ENCODE measurements around the gene EDDM3A. TPM values are rescaled to one million over a fixed set of nuclear protein-coding genes. Genes with fewer than 3 reads are reported as not detected.

EDDM3A gene
- total and polyA plus RNA-seq, 5 donors from 2014 or later, result not detected

DNA sequence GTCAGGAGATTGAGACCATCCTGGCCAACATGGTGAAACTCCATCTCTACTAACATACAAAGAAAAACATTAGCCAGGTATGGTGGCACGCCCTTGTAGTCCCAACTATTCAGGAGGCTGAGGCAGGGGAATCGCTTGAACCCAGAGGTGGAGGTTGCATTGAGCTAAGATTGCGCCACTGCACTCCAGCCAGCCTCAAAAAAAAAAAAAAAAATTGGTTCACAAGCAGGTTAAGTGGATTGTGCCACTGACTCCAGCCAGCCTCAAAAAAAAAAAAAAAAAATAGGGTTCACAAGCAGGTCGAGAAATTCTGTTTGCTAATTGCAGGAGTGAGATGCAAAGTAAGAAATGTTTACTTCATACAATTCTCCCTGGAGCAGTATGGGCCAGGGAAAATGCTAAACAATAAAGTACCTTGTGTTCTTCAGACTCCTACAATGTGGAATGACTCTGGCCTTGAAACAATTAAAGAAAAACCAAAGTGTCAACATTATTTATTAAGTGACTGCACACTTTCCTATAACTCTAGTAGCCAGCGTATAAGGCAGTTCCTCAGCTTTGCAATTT, 28.7 kb downstream of the EDDM3A start:
- no peaks in the 10 kb centered on the region for H3K36me3 Mint-ChIP-seq
- no peaks in the 10 kb centered on the region for H3K9me3 Mint-ChIP-seq
- no peak overlapping the region for H3K27ac ChIP-seq (ENCODE audit: insufficient read depth, low read length, poor library complexity, severe bottlenecking)
- H3K36me3 ChIP-seq (ENCODE audit: control insufficient read depth, insufficient read depth, low read length), result no peaks in the 10 kb centered on the region
- H3K4me3 ChIP-seq (ENCODE audit: low read depth, low read length), result no peak overlapping the region
- H3K4me1 ChIP-seq (ENCODE audit: control insufficient read depth, insufficient read depth, low read length, poor library complexity, severe bottlenecking), result no peaks in the 10 kb centered on the region
- H3K27me3 ChIP-seq (ENCODE audit: control insufficient read depth, insufficient read depth, low read length), result peaks cover 11% of the 10 kb centered on the region
- no peak for ATAC-seq (ENCODE audit: low read depth in 2 of 2)
- H3K9me3 ChIP-seq (ENCODE audit: control insufficient read depth in 2 of 2, low read length in 2 of 2), result no peaks in the 10 kb centered on the region
- peaks cover 36% of the 10 kb centered on the region for H3K27me3 Mint-ChIP-seq
- no peak overlapping the region for H3K4me3 Mint-ChIP-seq
- no peaks in the 10 kb centered on the region for H3K4me1 Mint-ChIP-seq
- no peak for DNase-seq
- H3K27ac Mint-ChIP-seq, result no peak overlapping the region

DNA sequence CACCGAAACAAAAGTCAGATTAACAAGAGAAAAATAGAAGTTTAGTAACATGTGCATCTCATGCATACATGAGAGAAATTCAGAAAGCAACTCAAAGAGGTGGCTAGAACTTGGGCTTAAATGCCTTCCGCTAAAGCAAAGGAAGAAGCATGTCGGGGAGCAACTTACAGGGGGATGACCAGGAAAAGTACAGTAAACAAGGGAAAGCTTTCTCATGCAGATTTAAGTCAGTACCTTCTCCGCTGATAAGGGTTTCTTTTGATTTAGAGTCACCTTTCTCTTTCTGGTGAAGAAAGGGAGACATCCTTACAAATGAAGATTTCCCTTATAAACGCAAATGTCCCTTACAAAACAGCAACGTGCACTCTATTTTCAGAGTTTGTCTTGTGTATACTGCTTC, 29.4 kb downstream of the EDDM3A start:
- Mint-ChIP-seq H3K36me3 (no peaks in the 10 kb centered on the region), H3K27me3 (peaks cover 36% of the 10 kb centered on the region), H3K9me3 (no peaks in the 10 kb centered on the region), H3K4me1 (peaks cover 0 to 2% (median under 1%) of the 10 kb centered on the region in 4 donors), H3K4me3 (no peak overlapping the region), H3K27ac (no peak overlapping the region)
- no peak for ATAC-seq (ENCODE audit: low read depth in 2 of 2)
- H3K4me3 ChIP-seq (ENCODE audit: low read depth, low read length), result no peak overlapping the region
- no peaks in the 10 kb centered on the region for H3K4me1 ChIP-seq (ENCODE audit: control insufficient read depth, insufficient read depth, low read length, poor library complexity, severe bottlenecking)
- H3K27ac ChIP-seq (ENCODE audit: insufficient read depth, low read length, poor library complexity, severe bottlenecking), result no peak overlapping the region
- DNase-seq, result no peak
- H3K36me3 ChIP-seq (ENCODE audit: control insufficient read depth, insufficient read depth, low read length), result no peaks in the 10 kb centered on the region
- H3K9me3 ChIP-seq (ENCODE audit: control insufficient read depth in 2 of 2, low read length in 2 of 2), result no peaks in the 10 kb centered on the region
- H3K27me3 ChIP-seq (ENCODE audit: control insufficient read depth, insufficient read depth, low read length), result peaks cover 11% of the 10 kb centered on the region

DNA sequence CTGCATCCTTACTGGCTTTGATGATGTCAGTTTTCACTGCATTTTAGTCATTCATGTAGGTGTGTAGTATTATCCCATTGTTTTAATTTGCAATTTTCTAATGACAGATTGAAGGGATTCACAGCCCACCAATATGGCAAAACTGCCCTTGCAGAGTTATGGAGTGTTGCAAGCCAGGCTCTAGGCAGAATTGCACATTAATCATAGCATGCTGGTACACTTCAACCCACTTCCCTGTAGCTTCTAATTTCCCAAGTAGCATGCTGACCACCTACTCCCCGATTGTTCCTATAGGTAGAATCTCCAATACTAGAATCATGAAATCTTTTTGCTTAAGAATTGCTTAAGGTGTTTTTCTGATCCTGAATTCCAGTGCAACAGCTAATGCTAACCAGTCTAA, 30.2 kb downstream of the EDDM3A start:
- H3K36me3 Mint-ChIP-seq, result no peaks in the 10 kb centered on the region
- no peak overlapping the region for H3K4me3 ChIP-seq (ENCODE audit: low read depth, low read length)
- H3K27me3 Mint-ChIP-seq, result peaks cover 31% of the 10 kb centered on the region
- peaks cover under 1% of the 10 kb centered on the region for H3K4me1 ChIP-seq (ENCODE audit: control insufficient read depth, insufficient read depth, low read length, poor library complexity, severe bottlenecking)
- H3K27ac ChIP-seq (ENCODE audit: insufficient read depth, low read length, poor library complexity, severe bottlenecking), result no peak overlapping the region
- no peaks in the 10 kb centered on the region for H3K36me3 ChIP-seq (ENCODE audit: control insufficient read depth, insufficient read depth, low read length)
- H3K27ac Mint-ChIP-seq, result no peak overlapping the region
- no peaks in the 10 kb centered on the region for H3K9me3 Mint-ChIP-seq
- peaks cover 0 to 5% (median 4%) of the 10 kb centered on the region in 4 donors for H3K4me1 Mint-ChIP-seq
- ATAC-seq (ENCODE audit: low read depth in 2 of 2) (no peak), DNase-seq (no peak)
- peaks cover 9% of the 10 kb centered on the region for H3K27me3 ChIP-seq (ENCODE audit: control insufficient read depth, insufficient read depth, low read length)
- H3K4me3 Mint-ChIP-seq, result no peak overlapping the region
- no peaks in the 10 kb centered on the region for H3K9me3 ChIP-seq (ENCODE audit: control insufficient read depth in 2 of 2, low read length in 2 of 2)

DNA sequence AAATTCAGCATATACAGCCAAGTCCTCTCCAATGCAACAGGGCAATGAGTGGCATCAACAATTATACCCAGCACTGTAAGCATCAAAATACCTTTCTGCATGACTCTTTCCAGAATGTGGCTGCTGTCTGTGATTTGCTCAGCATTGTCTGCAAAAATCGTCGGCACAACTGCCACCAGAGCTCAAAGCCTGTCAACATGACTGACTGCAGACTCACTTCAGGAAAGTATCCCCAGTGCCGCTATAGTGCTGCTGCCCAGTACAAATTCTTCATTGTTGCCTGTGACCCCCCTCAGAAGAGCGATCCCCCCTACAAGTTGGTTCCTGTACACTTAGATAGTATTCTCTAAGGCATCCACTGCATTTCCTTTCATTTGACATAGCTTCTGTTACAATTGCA, 36.1 kb downstream of the EDDM3A start:
- peaks cover 18% of the 10 kb centered on the region for H3K27me3 Mint-ChIP-seq
- H3K4me1 Mint-ChIP-seq, result peaks cover 0 to 29% (median 23%) of the 10 kb centered on the region in 4 donors
- H3K9me3 Mint-ChIP-seq, result no peaks in the 10 kb centered on the region
- Histone ChIP-seq H3K27ac (ENCODE audit: insufficient read depth, low read length, poor library complexity, severe bottlenecking) (no peak overlapping the region), H3K27me3 (ENCODE audit: control insufficient read depth, insufficient read depth, low read length) (peaks cover 4% of the 10 kb centered on the region), H3K36me3 (ENCODE audit: control insufficient read depth, insufficient read depth, low read length) (no peaks in the 10 kb centered on the region), H3K4me1 (ENCODE audit: control insufficient read depth, insufficient read depth, low read length, poor library complexity, severe bottlenecking) (peaks cover 20% of the 10 kb centered on the region), H3K9me3 (ENCODE audit: control insufficient read depth in 2 of 2, low read length in 2 of 2) (no peaks in the 10 kb centered on the region), H3K4me3 (ENCODE audit: low read depth, low read length) (peak overlapping the region; percentile 51)
- H3K36me3 Mint-ChIP-seq, result no peaks in the 10 kb centered on the region
- DNase-seq (no peak), ATAC-seq (ENCODE audit: low read depth in 2 of 2) (no peak)
- H3K27ac Mint-ChIP-seq, result peak overlapping the region; percentile 71 to 90 (median 81)
- peak overlapping the region in 3 of 4 donors; percentile 64 to 77 (median 66) for H3K4me3 Mint-ChIP-seq

DNA sequence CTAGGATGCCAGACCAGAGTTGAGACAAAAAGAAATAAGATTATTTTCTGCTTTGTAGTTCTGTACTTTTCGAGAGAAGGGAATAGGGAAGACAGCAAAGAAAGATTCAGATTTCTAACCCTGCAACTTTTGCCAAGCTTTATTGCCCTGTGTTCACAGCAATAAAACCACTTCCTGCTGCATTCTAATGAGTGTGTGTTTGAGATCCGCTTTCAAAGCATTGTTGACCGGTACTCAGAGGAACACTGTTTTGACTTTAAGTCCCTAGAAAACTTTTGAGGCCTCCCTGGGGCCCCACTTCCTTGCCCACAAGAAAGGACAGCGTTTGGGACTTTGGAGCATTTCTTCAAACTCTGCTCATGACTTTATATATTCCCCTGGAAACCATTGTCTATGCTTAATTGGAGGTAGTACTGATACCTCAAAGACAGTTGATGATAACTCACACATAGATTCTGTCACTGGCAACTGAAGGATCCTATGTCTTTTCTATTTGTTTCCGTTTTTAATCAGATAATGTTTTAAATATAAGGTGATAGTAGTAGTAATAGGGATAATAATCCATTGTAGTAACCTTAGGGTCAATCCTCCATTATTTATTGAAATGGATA, 36.7 kb downstream of the EDDM3A start:
- peak overlapping the region; percentile 51 for H3K4me3 ChIP-seq (ENCODE audit: low read depth, low read length)
- DNase-seq, result peak in 1 of 3 donors; percentile 61

DNA sequence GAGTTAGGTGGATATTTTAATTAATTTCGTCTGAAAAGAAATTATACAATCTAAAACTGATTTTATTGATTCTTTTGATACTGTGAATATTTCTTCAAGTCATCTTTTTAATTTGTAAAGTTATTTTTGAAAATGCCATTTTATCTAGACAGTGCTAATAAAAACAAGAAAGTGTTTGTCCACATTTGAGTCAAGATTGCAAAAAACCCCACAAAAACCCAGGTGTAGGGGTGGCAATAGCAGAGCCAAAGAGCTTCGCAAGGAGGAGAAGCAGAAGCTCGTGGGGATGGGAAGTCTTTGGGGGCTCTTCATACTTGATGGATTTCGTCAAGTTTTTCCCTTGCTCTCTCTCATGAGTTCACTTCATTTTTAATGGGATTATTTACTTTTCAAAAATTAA, 41.3 kb downstream of the EDDM3A start:
- Histone ChIP-seq H3K4me1 (ENCODE audit: control insufficient read depth, insufficient read depth, low read length, poor library complexity, severe bottlenecking) (peaks cover 8% of the 10 kb centered on the region), H3K36me3 (ENCODE audit: control insufficient read depth, insufficient read depth, low read length) (no peaks in the 10 kb centered on the region), H3K4me3 (ENCODE audit: low read depth, low read length) (no peak overlapping the region), H3K27me3 (ENCODE audit: control insufficient read depth, insufficient read depth, low read length) (no peaks in the 10 kb centered on the region), H3K9me3 (ENCODE audit: control insufficient read depth in 2 of 2, low read length in 2 of 2) (no peaks in the 10 kb centered on the region), H3K27ac (ENCODE audit: insufficient read depth, low read length, poor library complexity, severe bottlenecking) (no peak overlapping the region)
- Mint-ChIP-seq H3K4me3 (no peak overlapping the region), H3K27ac (no peak overlapping the region), H3K9me3 (no peaks in the 10 kb centered on the region), H3K4me1 (peaks cover 0 to 13% (median 10%) of the 10 kb centered on the region in 4 donors), H3K27me3 (peaks cover 13% of the 10 kb centered on the region), H3K36me3 (no peaks in the 10 kb centered on the region)
- DNase-seq (no peak), ATAC-seq (ENCODE audit: low read depth in 2 of 2) (no peak)

More for the DNA sequence above, 36.7 kb downstream of the EDDM3A start:
- Mint-ChIP-seq H3K9me3 (no peaks in the 10 kb centered on the region), H3K36me3 (no peaks in the 10 kb centered on the region), H3K27ac (peak overlapping the region; percentile 71 to 90 (median 81)), H3K27me3 (peaks cover 18% of the 10 kb centered on the region), H3K4me1 (peaks cover 0 to 29% (median 23%) of the 10 kb centered on the region in 4 donors), H3K4me3 (peak overlapping the region in 3 of 4 donors; percentile 64 to 77 (median 66))
- peak; percentile 53 to 75 for ATAC-seq (ENCODE audit: low read depth in 2 of 2)
- no peak overlapping the region for H3K27ac ChIP-seq (ENCODE audit: insufficient read depth, low read length, poor library complexity, severe bottlenecking)
- H3K36me3 ChIP-seq (ENCODE audit: control insufficient read depth, insufficient read depth, low read length), result no peaks in the 10 kb centered on the region
- peaks cover 4% of the 10 kb centered on the region for H3K27me3 ChIP-seq (ENCODE audit: control insufficient read depth, insufficient read depth, low read length)
- peaks cover 20% of the 10 kb centered on the region for H3K4me1 ChIP-seq (ENCODE audit: control insufficient read depth, insufficient read depth, low read length, poor library complexity, severe bottlenecking)
- H3K9me3 ChIP-seq (ENCODE audit: control insufficient read depth in 2 of 2, low read length in 2 of 2), result no peaks in the 10 kb centered on the region

DNA sequence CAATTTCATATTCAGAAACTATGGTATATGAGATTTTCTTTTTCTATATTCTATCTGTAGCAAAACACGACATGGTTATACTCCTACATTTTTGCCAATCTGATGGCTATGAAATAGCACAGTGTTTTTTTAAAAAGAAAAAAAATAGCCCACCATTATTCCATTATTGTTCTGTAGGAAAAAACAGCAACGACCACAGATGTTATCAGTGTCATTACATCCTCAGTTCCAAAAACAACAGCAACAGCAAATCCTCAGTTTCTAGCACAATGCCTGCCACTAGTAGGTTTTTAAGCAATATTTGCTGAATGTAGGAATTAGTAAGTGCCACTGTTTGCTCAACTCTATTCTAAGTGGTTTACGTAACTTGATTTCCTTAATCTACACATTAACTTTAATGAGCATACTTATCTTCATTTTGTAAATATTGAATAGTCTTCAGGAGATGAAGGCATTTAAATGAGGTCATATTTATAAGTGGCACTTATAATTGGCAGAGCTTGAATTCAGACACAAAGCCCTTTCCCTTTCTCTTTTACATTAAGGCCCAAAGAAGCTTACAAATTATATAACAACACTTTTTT, 43.6 kb downstream of the EDDM3A start:
- Histone ChIP-seq H3K36me3 (ENCODE audit: control insufficient read depth, insufficient read depth, low read length) (no peaks in the 10 kb centered on the region), H3K27me3 (ENCODE audit: control insufficient read depth, insufficient read depth, low read length) (peaks cover 2% of the 10 kb centered on the region), H3K4me3 (ENCODE audit: low read depth, low read length) (no peak overlapping the region), H3K4me1 (ENCODE audit: control insufficient read depth, insufficient read depth, low read length, poor library complexity, severe bottlenecking) (no peaks in the 10 kb centered on the region), H3K27ac (ENCODE audit: insufficient read depth, low read length, poor library complexity, severe bottlenecking) (no peak overlapping the region), H3K9me3 (ENCODE audit: control insufficient read depth in 2 of 2, low read length in 2 of 2) (no peaks in the 10 kb centered on the region)
- no peak for ATAC-seq (ENCODE audit: low read depth in 2 of 2)
- no peak for DNase-seq
- H3K4me3 Mint-ChIP-seq, result no peak overlapping the region
- no peak overlapping the region for H3K27ac Mint-ChIP-seq
- peaks cover 12% of the 10 kb centered on the region for H3K27me3 Mint-ChIP-seq
- no peaks in the 10 kb centered on the region for H3K9me3 Mint-ChIP-seq
- peaks cover 0 to 2% (median 0%) of the 10 kb centered on the region in 4 donors for H3K4me1 Mint-ChIP-seq
- no peaks in the 10 kb centered on the region for H3K36me3 Mint-ChIP-seq

All from CD4-positive, CD25-positive, alpha-beta regulatory T cell (primary cell).